HCT116 (cell line): ENCODE measurements around the gene AK5.
"Not testable (repeated sequence)": the region's sequence is repeated elsewhere in the genome, so short reads cannot be mapped to it uniquely, and the experiment has no call there.

Source experiments
- ATF3 ChIP-seq: IDR thresholded peaks from 2 replicates; pipeline ENCODE4 v1.6.1; 2012
- CBX3 ChIP-seq: IDR thresholded peaks from 2 replicates; pipeline ENCODE4 v1.6.1; 2012; ENCODE audit warnings: low read depth
- CTCF ChIP-seq, 3 experiments: fragments of 200-600 bp in 1 of 3; sonication (generic) in 1 of 3; IDR thresholded peaks in 2 of 3; conservative IDR thresholded peaks in 1 of 3; 2 replicates each; pipeline ENCODE4 v1.5.1; 2012 to 2017; ENCODE audit warnings: low read depth in 2 of 3, low read length in 2 of 3, antibody characterized with exemption in 1 of 3, borderline replicate concordance in 1 of 3, control low read depth in 1 of 3, mild to moderate bottlenecking in 1 of 3, mixed read lengths in 1 of 3, mixed run types in 1 of 3, moderate library complexity in 1 of 3; ENCODE audit not compliant: insufficient read depth in 1 of 3
- EZH2 ChIP-seq: fragments of 200-600 bp; sonication (generic); IDR thresholded peaks from 2 replicates; pipeline ENCODE4 v1.6.1; 2017; ENCODE audit warnings: antibody characterized with exemption, mixed run types
- EZH2phosphoT487 ChIP-seq: fragments of 200-600 bp; IDR thresholded peaks from 2 replicates; pipeline ENCODE4 v1.6.1; 2018; ENCODE audit warnings: antibody characterized with exemption, borderline replicate concordance
- JUND ChIP-seq: IDR thresholded peaks from 2 replicates; pipeline ENCODE4 v1.6.1; 2012
- MAX ChIP-seq: IDR thresholded peaks from 2 replicates; pipeline ENCODE4 v1.6.1; 2012
- POLR2A ChIP-seq: IDR thresholded peaks from 2 replicates; pipeline ENCODE4 v1.7.0; 2011; ENCODE audit warnings: borderline replicate concordance; ENCODE audit not compliant: insufficient read depth, insufficient read length; ENCODE audit errors: extremely low read depth
- RAD21 ChIP-seq: IDR thresholded peaks from 2 replicates; pipeline ENCODE4 v1.6.1; 2012; ENCODE audit warnings: low read depth, mild to moderate bottlenecking
- SIN3A ChIP-seq: IDR thresholded peaks from 2 replicates; pipeline ENCODE4 v1.6.1; 2012; ENCODE audit warnings: low read depth
- TCF7L2 ChIP-seq: IDR thresholded peaks from 2 replicates; pipeline ENCODE4 v1.7.0; 2011; ENCODE audit warnings: borderline replicate concordance, inconsistent platforms; ENCODE audit not compliant: insufficient read depth, insufficient read length; ENCODE audit errors: extremely low read depth
- YY1 ChIP-seq: IDR thresholded peaks from 2 replicates; pipeline ENCODE4 v1.6.1; 2011; ENCODE audit warnings: low read length, low read depth, moderate library complexity, mild to moderate bottlenecking; ENCODE audit not compliant: insufficient replicate concordance; ENCODE audit errors: extremely low read depth
- TF ChIP-seq, protein P1 (sequence below): IDR thresholded peaks from 2 replicates; pipeline ENCODE4 v1.6.1; 2011; ENCODE audit warnings: mild to moderate bottlenecking, low read length, moderate library complexity; ENCODE audit not compliant: insufficient replicate concordance; ENCODE audit errors: extremely low read depth

GRCh38 chr1:77531149-77531548, 249.3 kb downstream of the AK5 start:
- not testable (repeated sequence) for TF ChIP-seq EZH2; EZH2phosphoT487; CTCF (IDR thresholded peaks at IDR 0.05 in 2 of 3, conservative IDR thresholded peaks at IDR 0.05 in 1 of 3; ENCODE audit: borderline replicate concordance in 1 of 3, insufficient read depth in 1 of 3, low read depth in 2 of 3, low read length in 2 of 3); YY1; POLR2A; CBX3; JUND; TCF7L2; MAX; ATF3; RAD21; SIN3A
- TF ChIP-seq, protein P1, sequence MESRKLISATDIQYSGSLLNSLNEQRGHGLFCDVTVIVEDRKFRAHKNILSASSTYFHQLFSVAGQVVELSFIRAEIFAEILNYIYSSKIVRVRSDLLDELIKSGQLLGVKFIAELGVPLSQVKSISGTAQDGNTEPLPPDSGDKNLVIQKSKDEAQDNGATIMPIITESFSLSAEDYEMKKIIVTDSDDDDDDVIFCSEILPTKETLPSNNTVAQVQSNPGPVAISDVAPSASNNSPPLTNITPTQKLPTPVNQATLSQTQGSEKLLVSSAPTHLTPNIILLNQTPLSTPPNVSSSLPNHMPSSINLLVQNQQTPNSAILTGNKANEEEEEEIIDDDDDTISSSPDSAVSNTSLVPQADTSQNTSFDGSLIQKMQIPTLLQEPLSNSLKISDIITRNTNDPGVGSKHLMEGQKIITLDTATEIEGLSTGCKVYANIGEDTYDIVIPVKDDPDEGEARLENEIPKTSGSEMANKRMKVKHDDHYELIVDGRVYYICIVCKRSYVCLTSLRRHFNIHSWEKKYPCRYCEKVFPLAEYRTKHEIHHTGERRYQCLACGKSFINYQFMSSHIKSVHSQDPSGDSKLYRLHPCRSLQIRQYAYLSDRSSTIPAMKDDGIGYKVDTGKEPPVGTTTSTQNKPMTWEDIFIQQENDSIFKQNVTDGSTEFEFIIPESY: not testable (repeated sequence)
